HepG2 (cell line): ENCODE data around the gene TPM1. TPM values are rescaled to one million over a fixed set of nuclear protein-coding genes. Genes with fewer than 3 reads are reported as not detected.

Source experiments
- BHLHE40 ChIP-seq: IDR thresholded peaks from 2 replicates; pipeline ENCODE4 v1.6.1; 2011; ENCODE audit warnings: low read length, improper control_type of control experiment
- CREB1 ChIP-seq, 2 experiments: fragments of 450-650 bp in 1 of 2; IDR thresholded peaks; 2 replicates each; pipeline ENCODE4 v1.6.1; 2016 to 2017; ENCODE audit warnings: control low read depth in 1 of 2, mild to moderate bottlenecking in 1 of 2, missing compliant biosample characterization in 1 of 2, missing genetic modification characterization in 1 of 2
- FOXM1 ChIP-seq: sonication (generic); formaldehyde crosslinking; IDR thresholded peaks from 2 replicates; pipeline ENCODE4 v1.5.0; 2020; ENCODE audit warnings: missing genetic modification reagents
- MATR3 ChIP-seq: sonication (generic); formaldehyde crosslinking; IDR thresholded peaks from 2 replicates; pipeline ENCODE4 v1.4.0; 2020; ENCODE audit warnings: missing genetic modification reagents
- MTF2 ChIP-seq: sonication (generic); formaldehyde crosslinking; IDR thresholded peaks from 2 replicates; pipeline ENCODE4 v1.5.0; 2020; ENCODE audit warnings: missing genetic modification reagents, borderline replicate concordance
- NFAT5 ChIP-seq: sonication (generic); formaldehyde crosslinking; IDR thresholded peaks from 2 replicates; pipeline ENCODE4 v1.4.0; 2020; ENCODE audit warnings: missing genetic modification reagents
- RELA ChIP-seq: sonication (generic); formaldehyde crosslinking; IDR thresholded peaks from 2 replicates; pipeline ENCODE4 v1.4.0; 2020; ENCODE audit warnings: missing genetic modification reagents
- SNAPC4 ChIP-seq: sonication (generic); formaldehyde crosslinking; IDR thresholded peaks from 2 replicates; pipeline ENCODE4 v1.4.0; 2020; ENCODE audit warnings: mild to moderate bottlenecking, missing genetic modification reagents
- TBP ChIP-seq: sonication (generic); formaldehyde crosslinking; IDR thresholded peaks from 2 replicates; pipeline ENCODE4 v1.5.0; 2020; ENCODE audit warnings: missing genetic modification reagents
- ZBTB46 ChIP-seq: sonication (generic); formaldehyde crosslinking; IDR thresholded peaks from 2 replicates; pipeline ENCODE4 v1.4.0; 2020; ENCODE audit warnings: mild to moderate bottlenecking, missing genetic modification reagents, borderline replicate concordance
- ZNF382 ChIP-seq: sonication (generic); formaldehyde crosslinking; IDR thresholded peaks from 2 replicates; pipeline ENCODE4 v1.5.0; 2020; ENCODE audit warnings: missing genetic modification reagents, mild to moderate bottlenecking, borderline replicate concordance
- polyA plus RNA-seq, 8 experiments: library from polyadenylated mRNA; depleted of rRNA in 3 of 8; stranded (reverse) in 7 of 8; unstranded in 1 of 8; fragments of >200 nt; fragmentation: Illumina TruSeq in 4 of 8; extraction: Trizol in 4 of 8; gene quantifications; 2 replicates each; pipeline versions ENCODE4 v1.2.1 to v1.2.3, GENCODE V29; 2011 to 2016; ENCODE audit warnings: low read depth in 4 of 8, missing spikeins in 1 of 8, mixed read lengths in 1 of 8; ENCODE audit not compliant: insufficient read depth in 1 of 8
- total RNA-seq, 5 experiments: library from RNA; depleted of rRNA; stranded (reverse); fragments of >200 nt; fragmentation: Illumina TruSeq; extraction: Trizol; gene quantifications; 2 replicates each; pipeline ENCODE4 v1.2.3, GENCODE V29; 2016; ENCODE audit warnings: low read depth in 1 of 5
- TF ChIP-seq, protein P1 (sequence below): sonication (generic); formaldehyde crosslinking; IDR thresholded peaks from 2 replicates; pipeline ENCODE4 v1.8.1; 2023; ENCODE audit warnings: missing genetic modification reagents, inconsistent platforms, borderline replicate concordance
- TF ChIP-seq, protein P2 (sequence below): IDR thresholded peaks from 2 replicates; pipeline ENCODE4 v1.6.1; 2016; ENCODE audit warnings: low read depth

Gene TPM1
- total and polyA plus RNA-seq, 2 of the 13 experiments (the other 11 are each of a cell fraction or from before 2014, with no cell fraction given), result 98.9 to 109 TPM

- TF ChIP-seq, protein P1, sequence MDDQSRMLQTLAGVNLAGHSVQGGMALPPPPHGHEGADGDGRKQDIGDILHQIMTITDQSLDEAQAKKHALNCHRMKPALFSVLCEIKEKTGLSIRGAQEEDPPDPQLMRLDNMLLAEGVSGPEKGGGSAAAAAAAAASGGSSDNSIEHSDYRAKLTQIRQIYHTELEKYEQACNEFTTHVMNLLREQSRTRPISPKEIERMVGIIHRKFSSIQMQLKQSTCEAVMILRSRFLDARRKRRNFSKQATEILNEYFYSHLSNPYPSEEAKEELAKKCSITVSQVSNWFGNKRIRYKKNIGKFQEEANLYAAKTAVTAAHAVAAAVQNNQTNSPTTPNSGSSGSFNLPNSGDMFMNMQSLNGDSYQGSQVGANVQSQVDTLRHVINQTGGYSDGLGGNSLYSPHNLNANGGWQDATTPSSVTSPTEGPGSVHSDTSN, result no peak
- TF ChIP-seq SNAPC4 (CRISPR knock-in tag), result no peak
- no peak for TF ChIP-seq TBP (CRISPR knock-in tag)
- TF ChIP-seq, protein P2, sequence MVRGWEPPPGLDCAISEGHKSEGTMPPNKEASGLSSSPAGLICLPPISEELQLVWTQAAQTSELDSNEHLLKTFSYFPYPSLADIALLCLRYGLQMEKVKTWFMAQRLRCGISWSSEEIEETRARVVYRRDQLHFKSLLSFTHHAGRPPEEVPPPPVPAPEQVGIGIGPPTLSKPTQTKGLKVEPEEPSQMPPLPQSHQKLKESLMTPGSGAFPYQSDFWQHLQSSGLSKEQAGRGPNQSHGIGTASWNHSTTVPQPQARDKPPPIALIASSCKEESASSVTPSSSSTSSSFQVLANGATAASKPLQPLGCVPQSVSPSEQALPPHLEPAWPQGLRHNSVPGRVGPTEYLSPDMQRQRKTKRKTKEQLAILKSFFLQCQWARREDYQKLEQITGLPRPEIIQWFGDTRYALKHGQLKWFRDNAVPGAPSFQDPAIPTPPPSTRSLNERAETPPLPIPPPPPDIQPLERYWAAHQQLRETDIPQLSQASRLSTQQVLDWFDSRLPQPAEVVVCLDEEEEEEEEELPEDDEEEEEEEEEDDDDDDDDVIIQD (CRISPR knock-in tag), result peak; percentile 37; the same call in 1 of the 2 replicates
- TF ChIP-seq RELA (CRISPR knock-in tag), result no peak
- no peak; the same call in 1 of the 2 replicates for TF ChIP-seq BHLHE40
- TF ChIP-seq ZNF382 (CRISPR knock-in tag), result no peak
- TF ChIP-seq MTF2 (CRISPR knock-in tag), result no peak; the same call in 1 of the 2 replicates
- TF ChIP-seq CREB1 (IDR thresholded peaks at IDR 0.05), result no peak
- TF ChIP-seq CREB1 (CRISPR knock-in tag; IDR thresholded peaks at IDR 0.05), result no peak
- TF ChIP-seq FOXM1 (CRISPR knock-in tag), result no peak
- TF ChIP-seq ZBTB46, result 0 out of 2 replicates have a peak, but pooled peaks have one; percentile 33
- TF ChIP-seq MATR3 (CRISPR knock-in tag), result no peak
- TF ChIP-seq NFAT5 (CRISPR knock-in tag), result no peak
Observed at GRCh38 chr15:63048115-63048775, 5.7 kb downstream of the TPM1 start (continued).
